ENCODE measurements around the gene TSSK6.

Gene TSSK6

DNA sequence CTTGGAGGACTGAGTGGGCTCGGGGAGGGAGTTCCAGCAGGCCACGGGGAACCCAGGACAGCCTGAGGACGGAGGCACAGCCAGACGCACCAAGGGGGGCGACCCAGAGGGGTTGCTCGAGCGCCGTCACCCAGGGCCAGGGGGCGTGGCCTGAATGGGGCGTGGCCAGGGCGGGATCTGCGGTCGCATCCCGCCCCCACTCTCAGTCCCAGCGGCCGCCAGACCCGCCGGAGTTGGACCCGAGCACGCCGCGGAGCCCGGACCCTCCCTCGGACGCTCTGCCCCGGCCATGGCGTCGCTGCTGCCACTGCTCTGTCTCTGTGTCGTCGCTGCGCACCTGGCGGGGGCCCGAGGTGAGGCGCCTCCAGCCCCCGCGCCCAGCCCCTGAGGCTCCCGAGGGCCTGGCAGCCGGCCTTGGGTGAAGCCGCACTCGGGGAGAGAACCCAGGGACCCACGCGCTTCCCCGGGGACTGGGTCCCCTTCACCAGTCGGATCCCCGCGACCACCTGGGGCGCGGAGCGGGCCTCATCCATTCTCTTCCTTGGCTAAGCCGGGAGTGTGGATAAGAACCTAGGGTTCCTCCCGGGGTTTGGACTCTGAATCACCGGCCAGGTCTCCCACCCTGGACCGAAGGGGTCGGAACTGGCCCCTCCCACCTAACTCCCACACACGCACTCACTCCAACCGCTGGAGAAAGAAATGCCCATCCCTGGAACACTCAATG, 22.9 kb upstream of the TSSK6 start, which contains the start of gene CILP2:
TSS of gene CILP2 (plus strand) at position 205 of the 724 bp plus-strand sequence. CDS start at position 290, 85 bp downstream.
- H3K4me1 Mint-ChIP-seq = peaks cover 55% of the 10 kb centered on the region

DNA sequence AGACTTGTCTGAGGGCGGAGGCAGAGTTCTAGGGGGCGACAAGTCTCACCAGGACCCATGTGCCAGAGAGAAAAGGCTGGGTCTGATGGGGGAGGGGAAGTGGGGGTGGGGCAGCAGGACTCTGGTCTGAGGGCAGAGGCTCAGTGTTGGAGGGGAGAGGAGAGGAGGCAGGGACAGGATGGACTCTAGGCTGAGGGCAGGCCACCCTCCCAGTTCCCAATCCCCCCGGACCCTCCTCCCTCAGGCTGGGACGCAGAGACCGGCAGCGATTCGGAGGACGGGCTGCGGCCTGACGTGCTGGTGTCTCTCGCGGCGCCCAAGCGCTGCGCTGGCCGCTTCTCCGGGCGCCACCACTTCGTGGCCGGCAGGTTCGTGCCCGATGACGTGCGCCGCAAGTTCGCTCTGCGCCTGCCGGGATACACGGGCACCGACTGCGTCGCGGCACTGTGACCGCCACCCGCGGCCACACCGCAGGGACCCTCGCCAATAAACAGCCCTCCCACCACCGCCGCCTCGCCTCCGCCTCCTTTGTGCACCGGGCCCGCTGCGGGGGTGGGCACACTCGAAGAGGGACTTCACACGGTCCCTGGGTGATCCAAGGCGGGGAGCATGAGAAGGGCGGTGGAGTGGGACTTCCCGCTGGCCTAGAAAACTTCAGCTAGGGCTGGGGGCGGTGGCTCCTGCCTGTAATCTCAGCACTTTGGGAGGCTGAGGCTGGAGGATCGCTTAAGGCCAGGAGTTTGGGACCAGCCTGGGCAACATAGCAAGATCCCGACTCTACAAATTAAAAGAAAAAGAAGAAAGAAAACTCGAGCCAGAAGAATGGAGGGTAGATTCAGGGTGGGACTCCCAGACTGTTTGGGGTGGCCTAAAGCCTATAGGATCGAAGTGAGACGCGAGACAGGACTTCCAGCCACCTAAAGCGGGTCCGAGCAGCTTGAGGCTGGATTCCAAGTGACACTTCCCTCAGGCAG, 22.0 kb upstream of the TSSK6 start:
- peak overlapping the region in 1 of 2 donors; percentile 92 for H3K27ac Mint-ChIP-seq
- ATAC-seq = no peak
- H3K4me1 Mint-ChIP-seq = peaks cover 60% of the 10 kb centered on the region
- H3K27me3 Mint-ChIP-seq = peaks cover 25% of the 10 kb centered on the region
- H3K9me3 Mint-ChIP-seq = no peaks in the 10 kb centered on the region
- peak overlapping the region; percentile 53 to 85 for H3K4me3 Mint-ChIP-seq
- no peak for DNase-seq

More for the DNA sequence above, 22.9 kb upstream of the TSSK6 start, which contains the start of gene CILP2:
- Mint-ChIP-seq H3K4me3 (peak within 1 kb of the TSS; percentile 53 to 85), H3K27ac (peak within 1 kb of the TSS in 1 of 2 donors; percentile 80), H3K9me3 (no peaks in the 10 kb centered on the region), H3K27me3 (peaks cover 25% of the 10 kb centered on the region)
- DNase-seq = peak; percentile 44 to 45
- ATAC-seq = peak; percentile 50

DNA sequence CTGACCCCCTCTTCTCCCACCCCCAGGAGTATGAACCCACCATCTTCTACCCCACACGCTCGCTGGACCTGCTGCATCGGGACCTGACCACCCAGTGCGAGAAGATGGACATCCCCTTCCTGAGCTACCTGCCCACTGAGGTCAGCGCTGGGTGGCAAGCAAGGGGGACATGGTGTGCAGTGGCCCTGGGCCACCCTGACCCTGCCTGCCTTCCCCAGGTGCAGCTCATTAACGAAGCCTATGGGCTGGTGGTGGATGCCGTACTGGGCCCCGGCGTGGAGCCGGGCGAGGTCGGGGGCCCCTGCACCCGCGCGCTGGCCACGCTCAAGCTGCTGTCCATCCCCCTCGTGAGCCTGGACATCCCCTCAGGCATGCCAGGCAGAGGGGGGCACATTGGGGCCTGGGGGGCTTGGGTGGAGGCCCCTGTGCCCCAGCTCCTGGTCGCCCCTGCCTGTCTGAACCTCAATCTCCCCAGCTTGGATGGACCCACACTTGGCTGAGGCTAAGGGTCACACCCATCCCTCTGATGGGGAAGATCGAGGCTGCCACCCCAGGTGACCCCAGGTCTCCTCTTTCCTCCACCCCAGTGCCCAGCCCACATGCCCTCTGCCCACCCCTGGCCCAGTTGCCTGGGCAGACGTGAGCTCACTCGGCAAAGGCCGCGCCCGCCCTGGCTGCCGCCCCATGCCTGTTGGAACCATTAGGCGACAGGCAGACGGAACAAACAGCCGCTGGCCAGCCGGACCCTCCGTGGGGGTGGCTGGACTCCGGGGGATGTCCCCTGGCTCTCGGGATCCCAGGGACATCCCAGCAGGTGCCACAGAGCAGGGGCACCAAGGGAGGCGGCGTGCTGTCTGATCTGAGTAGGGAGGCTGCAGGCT, 20.2 kb upstream of the TSSK6 start:
- Mint-ChIP-seq H3K27ac (no peak overlapping the region), H3K9me3 (no peaks in the 10 kb centered on the region), H3K4me1 (peaks cover 49% of the 10 kb centered on the region), H3K4me3 (no peak overlapping the region), H3K27me3 (peaks cover 25% of the 10 kb centered on the region)
- ATAC-seq (no peak), DNase-seq (no peak)

GRCh38 chr19:19534556-19535265, 19.4 kb upstream of the TSSK6 start:
- ATAC-seq = no peak
- H3K9me3 Mint-ChIP-seq = no peaks in the 10 kb centered on the region
- H3K4me1 Mint-ChIP-seq = peaks cover 43% of the 10 kb centered on the region
- DNase-seq = no peak
- no peak overlapping the region for H3K4me3 Mint-ChIP-seq
- peaks cover 24% of the 10 kb centered on the region for H3K27me3 Mint-ChIP-seq
- H3K27ac Mint-ChIP-seq = no peak overlapping the region

- peaks cover 15% of the 10 kb centered on the region for H3K27me3 Mint-ChIP-seq
- no peak overlapping the region for H3K4me3 Mint-ChIP-seq
- H3K27ac Mint-ChIP-seq = no peak overlapping the region
- ATAC-seq (no peak), DNase-seq (no peak)
- peaks cover 34% of the 10 kb centered on the region for H3K4me1 Mint-ChIP-seq
- no peaks in the 10 kb centered on the region for H3K9me3 Mint-ChIP-seq
Measured at GRCh38 chr19:19533841-19534240, 18.5 kb upstream of the TSSK6 start.

DNA sequence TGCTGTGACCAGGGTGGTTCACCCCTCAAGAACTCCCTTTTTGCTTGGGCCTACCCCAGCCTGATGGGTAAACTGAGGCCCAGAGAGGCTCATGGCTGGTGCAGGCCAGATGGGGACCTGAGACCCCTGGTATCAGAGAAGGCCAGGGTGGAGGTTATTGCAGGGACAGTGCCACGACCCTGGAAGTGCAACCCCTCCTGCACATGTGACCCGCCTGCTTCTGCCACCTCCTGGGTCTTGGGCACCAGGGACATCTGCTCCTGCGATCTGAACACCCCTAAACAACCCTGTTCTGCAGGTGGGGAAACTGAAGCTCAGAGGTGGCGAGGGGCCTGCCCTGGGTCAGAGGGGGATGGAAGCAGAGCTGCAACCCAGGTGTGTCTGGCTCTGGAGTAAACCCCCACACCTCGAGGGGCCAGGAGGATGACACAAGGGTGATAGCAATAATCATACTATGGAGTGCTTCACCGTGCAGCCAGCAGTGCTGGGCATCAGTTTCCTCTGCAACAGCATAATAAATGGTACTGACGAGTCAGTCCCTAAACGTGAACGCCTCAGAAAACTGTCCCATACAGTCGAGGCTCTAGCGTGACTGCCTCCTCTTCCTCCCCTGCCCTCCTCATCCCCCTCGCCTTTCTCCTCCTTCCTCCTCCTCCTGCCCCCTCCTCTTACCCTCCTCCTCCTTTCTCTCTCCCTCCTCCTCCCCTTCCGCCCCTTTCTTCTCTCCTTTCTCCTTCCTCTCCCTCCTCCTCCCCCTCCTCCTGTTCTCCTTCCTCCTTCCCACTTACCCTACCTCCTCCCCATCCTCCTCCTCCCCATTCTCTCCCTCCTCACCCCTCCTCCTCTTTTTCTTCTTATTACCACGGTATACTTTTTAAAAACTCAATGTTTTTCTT, 17.7 kb upstream of the TSSK6 start:
- Mint-ChIP-seq H3K9me3 (no peaks in the 10 kb centered on the region), H3K27ac (no peak overlapping the region), H3K4me1 (peaks cover 28% of the 10 kb centered on the region), H3K4me3 (no peak overlapping the region), H3K27me3 (peaks cover 9% of the 10 kb centered on the region)
- ATAC-seq (peak; percentile 7), DNase-seq (no peak)

DNA sequence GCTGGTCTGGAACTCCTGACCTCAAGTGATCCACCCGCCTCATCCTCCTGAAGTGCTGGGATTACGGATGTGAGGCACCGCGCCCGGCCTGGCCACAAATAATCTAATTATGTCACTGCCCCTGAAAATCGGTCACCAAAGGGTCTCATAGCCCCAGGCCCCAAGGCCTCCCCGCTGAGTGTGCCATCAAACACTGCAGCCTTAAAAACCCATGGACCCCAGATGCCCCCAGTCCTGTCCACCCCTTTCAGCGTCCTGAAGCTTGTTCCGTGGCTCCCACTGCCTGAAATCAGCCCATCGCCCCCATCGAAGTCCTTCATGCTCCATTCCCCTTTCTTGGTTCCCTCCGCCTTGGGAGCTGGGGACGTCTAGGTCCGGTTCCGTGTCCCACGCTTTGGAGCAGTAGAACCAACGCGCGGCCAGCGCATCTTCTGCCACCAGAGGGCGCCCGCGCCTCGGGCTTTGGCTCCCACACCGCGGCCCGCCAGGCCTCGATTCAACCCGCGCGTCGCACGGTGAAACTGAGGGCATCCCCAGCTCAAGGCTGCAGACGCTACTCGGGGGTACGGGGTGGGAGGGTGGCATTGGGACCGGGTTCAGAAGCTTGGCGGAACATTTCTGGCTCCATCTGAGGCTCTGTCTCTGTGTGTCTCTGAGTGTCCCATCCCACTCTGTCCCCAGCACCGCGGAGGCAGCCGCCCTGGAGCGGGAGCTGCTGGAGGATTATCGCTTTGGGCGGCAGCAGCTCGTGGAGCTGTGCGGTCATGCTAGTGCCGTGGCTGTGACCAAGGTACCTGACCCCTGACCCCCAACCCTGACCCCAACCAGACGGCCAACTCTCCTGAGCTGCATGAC, 16.8 kb upstream of the TSSK6 start:
- Mint-ChIP-seq H3K27me3 (peaks cover 2% of the 10 kb centered on the region), H3K4me3 (no peak overlapping the region), H3K4me1 (peaks cover 21% of the 10 kb centered on the region), H3K9me3 (no peaks in the 10 kb centered on the region), H3K27ac (peak overlapping the region in 1 of 2 donors; percentile 91)
- peak; percentile 83 for ATAC-seq
- DNase-seq = peak; percentile 83 to 87

DNA sequence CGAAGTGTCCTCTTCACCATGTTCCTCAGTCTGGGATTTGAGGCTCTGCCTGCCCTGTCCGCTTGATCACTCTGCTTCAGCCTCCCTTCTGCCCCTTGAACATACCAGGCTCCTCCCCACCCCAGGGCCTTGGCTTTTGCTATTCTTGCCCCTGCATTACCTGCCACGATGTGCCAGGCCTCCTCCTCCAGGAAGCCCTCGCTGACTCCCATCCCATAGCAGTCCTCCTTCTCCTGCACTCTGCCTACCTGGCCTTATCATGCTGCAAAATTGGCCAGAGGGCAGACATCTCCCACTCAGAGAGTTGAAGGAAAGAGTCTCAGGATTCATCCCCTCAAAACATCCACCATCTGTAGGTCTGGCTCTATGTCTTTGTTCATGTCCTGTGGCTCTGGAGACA, 15.5 kb upstream of the TSSK6 start:
- ATAC-seq (no peak), DNase-seq (no peak)
- Mint-ChIP-seq H3K9me3 (no peaks in the 10 kb centered on the region), H3K27me3 (no peaks in the 10 kb centered on the region), H3K4me1 (peaks cover 24% of the 10 kb centered on the region), H3K27ac (no peak overlapping the region), H3K4me3 (no peak overlapping the region)

DNA sequence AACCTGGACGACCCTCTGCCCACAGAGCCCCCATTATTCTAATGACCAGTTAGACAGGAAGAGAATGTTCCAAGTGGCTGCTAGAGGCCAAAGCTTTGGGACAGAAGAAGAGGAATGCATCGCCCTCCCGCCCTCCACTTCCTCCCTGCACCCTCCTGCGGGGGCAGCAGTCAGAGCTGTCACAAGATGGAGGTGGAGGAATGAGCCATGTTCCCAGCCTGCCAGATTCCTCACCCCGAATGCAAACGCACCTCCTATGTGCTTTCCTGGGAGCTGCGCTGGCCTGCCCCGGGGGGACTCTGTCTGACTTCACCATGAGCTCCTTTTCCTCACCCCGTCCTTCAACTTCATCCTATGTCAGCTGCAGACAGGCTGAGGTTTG, 15.1 kb upstream of the TSSK6 start:
- DNase-seq = no peak
- H3K27ac Mint-ChIP-seq = no peak overlapping the region
- ATAC-seq = no peak
- no peaks in the 10 kb centered on the region for H3K9me3 Mint-ChIP-seq
- H3K4me1 Mint-ChIP-seq = peaks cover 26% of the 10 kb centered on the region
- no peak overlapping the region for H3K4me3 Mint-ChIP-seq
- no peaks in the 10 kb centered on the region for H3K27me3 Mint-ChIP-seq

- no peak overlapping the region for H3K27ac Mint-ChIP-seq
- ATAC-seq (no peak), DNase-seq (no peak)
- peaks cover 29% of the 10 kb centered on the region for H3K4me1 Mint-ChIP-seq
- H3K4me3 Mint-ChIP-seq = no peak overlapping the region
- no peaks in the 10 kb centered on the region for H3K27me3 Mint-ChIP-seq
- no peaks in the 10 kb centered on the region for H3K9me3 Mint-ChIP-seq
Measured at GRCh38 chr19:19529783-19530422, 14.6 kb upstream of the TSSK6 start.

DNA sequence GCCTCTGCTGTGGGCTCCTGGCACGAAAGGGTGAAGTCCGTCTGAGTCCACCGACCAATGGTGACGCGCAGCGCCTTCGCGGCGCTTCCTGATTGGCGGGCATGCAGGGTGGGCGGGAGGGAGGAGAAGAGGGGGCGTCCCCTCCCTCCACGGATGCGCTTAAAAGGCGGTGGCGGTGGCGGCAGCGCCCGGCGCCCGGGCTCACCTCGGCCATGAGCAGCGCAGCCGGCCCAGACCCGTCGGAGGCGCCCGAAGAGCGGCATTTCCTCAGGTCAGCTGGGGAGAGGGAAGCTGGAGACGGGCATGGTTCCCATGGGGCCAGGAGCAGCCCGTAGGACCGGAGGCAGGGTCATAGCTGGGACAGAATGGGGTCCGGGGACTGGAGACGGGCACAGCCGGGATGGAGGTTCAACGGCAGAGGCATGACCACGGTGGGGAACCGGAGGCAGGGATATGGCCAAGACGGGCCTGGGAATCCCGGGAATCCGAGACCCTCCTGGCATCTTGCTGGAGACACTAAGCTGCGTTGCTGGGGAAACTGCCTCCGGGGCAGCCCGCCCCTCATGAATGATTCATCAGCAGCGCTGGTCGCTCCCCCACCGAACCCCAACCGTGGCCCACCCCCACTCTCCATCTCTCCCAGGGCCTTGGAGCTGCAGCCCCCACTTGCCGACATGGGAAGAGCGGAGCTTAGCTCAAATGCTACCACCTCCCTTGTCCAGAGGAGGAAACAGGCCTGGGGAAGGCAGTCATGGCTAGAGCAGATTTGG, 13.6 kb upstream of the TSSK6 start, which contains the start of gene YJEFN3:
TSS of gene YJEFN3 (plus strand) at position 191 of the 770 bp plus-strand sequence. CDS start at position 213, 22 bp downstream.
- Mint-ChIP-seq H3K4me1 (peaks cover 29% of the 10 kb centered on the region), H3K4me3 (no peak within 1 kb of the TSS), H3K9me3 (no peaks in the 10 kb centered on the region), H3K27ac (no peak within 1 kb of the TSS), H3K27me3 (no peaks in the 10 kb centered on the region)
- no peak for DNase-seq
- ATAC-seq = no peak

All from stimulated activated naive CD8-positive, alpha-beta T cell treated with anti-CD3 and anti-CD28 coated beads, Interleukin-15, amount 100 ng/mL, for 72 hours (primary cell).